HG03439 (cell line): Measurements from ENCODE around the gene ARHGAP15.
A peak's percentile ranks its signal among the peaks of the same experiment; 100 is the strongest.

Experiments used
- ATAC-seq: cut with Tn5 transposase; IDR thresholded peaks from one replicate; pipeline ENCODE4 v1.9.1; 2021; ENCODE audit warnings: mild to moderate bottlenecking, moderate library complexity; ENCODE audit not compliant: unreplicated experiment

The ARHGAP15 gene

DNA sequence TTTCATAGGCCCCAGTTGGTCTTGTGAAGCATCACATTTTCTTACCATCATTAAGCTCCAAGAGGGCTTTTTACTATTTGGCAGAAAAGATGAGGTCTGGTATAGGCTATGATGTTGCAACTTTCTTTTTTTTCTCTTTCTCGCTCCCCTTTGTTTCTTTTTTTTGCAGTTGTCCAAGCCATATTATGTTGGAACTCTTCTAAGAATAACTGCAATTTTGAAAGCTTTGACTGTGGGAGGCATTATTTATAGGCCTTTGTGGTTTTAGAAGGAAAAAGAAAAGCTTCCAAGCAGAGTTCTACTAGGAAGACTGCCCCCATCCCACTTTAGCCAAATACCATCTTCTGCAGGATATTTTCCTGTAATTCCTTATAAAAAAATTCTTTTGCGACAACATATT lies 571.6 kb downstream of the ARHGAP15 start:
- no peak for ATAC-seq

DNA sequence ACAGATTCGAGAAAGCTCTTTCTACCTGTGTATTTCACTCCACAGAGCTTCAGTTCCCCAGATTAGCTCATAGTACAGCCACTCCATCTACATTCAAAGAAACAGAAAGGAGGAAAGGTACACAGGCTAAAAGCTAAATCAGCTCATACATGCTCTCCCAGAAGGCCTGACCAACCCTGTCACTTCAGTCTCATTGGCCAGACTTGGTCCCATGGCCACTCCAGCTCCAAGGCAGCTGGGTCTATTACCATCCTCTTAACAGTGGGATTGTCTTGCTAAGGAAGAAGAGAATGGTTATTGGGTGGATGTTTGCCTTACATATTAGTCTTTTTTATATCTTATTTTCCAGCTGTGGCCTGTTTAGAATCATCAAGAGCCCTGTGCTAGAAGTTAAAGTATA lies 572.6 kb downstream of the ARHGAP15 start:
- ATAC-seq: no peak

DNA sequence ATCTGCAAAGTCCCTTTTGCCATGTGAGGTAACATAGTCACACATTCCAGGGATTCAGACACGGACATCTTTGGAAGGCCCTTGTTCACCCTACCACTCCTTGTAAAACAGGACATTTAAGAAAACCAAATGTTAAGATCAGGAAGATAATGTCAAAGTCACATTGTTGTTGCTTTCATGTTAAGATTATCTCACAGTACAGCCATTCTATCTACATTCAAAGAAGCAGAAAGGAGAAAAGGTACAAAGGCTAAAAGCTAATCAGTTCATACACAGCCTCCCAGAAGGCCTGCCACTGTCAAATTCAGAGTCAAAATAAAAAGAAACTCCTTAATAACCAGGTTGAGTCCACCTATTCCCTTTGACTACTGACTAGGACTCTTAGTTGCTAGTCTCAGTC lies 573.7 kb downstream of the ARHGAP15 start:
- ATAC-seq: no peak

DNA sequence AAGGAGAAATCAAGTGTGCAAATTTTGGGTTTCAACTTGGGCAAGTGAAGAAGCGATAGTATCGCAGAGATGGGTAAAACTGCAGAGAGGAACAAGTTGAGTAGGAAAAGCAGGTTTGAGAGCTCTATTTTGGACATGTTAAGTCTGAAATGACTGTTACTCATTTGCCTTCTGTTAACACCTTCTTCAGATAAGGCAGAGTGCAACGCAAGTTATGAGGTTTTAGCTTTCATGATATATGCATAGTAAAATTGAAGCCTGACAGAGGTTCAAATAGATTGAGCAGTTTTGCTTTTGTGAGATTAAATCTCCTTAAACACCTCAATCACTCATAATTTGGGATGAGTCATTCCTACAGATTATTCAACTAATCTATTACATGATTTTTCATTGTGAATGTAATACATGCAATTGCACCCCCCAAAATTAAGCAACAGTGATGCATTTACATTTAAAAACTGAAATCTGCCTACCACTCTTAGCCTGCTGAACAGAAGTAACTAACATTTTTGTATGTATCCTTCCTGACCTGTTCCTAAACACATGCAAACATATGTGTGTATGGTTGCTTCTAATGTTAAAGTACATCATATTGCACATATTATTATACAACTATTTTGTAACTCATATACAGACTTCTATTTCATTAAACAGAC lies 575.4 kb downstream of the ARHGAP15 start:
- peak; percentile 95 for ATAC-seq

DNA sequence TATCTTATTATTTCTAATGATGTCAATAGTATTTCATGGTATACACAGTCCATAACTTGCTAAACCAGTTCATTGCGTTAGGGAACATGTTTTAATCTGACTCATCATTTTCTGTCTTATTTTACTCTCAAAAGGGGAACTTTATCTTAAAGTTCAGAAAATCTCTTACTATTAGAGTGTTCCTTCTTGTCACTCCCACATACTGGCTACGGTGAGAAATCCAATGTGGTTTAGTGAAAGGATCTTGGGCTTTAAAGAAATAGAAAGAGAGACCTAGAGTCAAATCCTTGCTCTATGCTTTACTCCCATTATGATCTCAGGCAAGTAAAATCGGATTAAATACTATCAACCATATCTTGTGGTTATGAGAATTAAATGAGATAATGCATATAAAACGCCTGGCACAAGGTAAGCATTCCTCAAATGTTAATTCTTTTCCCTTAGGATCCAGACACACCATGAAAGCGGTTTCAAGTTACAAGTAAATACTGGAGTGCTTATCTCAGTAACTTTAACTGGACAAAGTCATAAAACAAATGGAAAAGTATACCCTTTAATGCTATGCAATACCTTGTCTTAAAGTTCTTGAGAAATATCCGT lies 576.0 kb downstream of the ARHGAP15 start:
- ATAC-seq: no peak

DNA sequence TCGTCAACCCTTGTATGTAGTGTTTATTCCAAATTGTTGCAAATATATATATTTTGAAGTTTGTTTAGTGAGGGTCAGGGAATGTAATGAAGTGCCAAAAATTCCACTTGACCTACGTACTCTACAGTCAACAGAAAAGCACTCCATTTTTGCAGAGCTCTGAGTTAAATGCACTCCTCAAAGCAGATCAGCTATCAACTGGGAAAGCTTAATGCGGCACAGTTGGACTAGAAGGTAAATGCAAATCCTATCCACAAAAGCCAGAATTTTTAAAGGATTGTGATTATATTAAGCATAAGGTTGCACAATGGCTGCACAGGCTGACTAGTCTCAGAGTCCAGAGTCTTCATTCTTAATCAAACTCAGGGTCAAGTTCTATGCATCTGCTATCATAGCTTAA lies 577.1 kb downstream of the ARHGAP15 start:
- no peak for ATAC-seq

DNA sequence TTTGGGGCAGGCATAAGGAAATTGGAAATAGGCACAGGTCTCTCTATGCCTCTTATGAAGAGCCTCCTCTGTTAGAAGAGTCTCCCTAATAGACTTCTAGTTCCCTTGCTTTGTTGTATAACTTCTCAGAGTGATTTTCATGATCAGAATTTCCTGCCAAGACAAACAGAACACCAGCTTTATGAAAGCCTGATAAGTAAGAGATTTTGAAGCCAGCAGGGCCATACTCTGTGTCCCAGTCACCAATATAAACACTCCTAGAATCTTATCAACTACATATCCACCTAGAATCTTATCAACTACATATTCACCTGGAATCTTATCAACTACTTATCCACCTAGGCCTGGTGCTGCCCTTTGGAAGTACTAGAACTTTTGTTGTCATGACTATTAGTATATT lies 579.5 kb downstream of the ARHGAP15 start:
- ATAC-seq: no peak

DNA sequence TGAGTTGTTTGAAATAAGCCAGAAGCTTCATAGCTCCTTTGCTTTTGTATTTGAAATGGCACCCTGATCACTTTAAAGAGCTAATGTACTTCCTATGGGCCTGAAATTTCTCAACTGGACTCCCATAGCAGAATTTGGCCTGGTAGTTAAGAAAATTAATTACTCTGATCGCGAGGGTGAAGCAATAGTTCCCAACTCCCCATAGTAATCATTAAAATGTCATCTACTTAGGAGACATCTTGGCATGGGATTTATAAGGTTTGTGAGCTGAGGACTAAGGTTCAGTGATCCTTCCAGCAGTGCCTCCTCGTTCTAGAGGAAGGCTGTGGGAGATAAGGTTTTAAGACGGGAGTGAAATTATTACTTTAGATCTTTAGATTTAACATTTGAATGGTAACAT lies 581.0 kb downstream of the ARHGAP15 start:
- ATAC-seq: no peak

DNA sequence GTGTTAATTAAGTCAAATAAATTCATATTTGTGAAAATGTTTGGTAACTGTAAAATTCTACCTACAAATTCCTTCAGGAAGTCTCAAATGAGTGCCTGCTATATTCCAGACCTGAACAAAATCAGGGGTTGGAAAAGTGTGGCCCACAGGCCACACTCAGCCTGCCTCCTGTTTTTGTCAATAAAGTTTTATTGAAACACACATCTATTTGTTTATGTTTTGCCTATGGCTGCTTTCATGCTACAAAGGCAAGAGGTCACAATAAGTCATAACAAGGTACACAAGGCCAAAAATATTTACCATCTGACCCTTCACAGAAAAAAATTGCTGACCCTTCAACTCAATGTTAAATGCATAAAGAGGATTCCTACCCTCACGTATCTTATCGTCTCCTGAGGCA lies 581.7 kb downstream of the ARHGAP15 start:
- ATAC-seq: no peak

DNA sequence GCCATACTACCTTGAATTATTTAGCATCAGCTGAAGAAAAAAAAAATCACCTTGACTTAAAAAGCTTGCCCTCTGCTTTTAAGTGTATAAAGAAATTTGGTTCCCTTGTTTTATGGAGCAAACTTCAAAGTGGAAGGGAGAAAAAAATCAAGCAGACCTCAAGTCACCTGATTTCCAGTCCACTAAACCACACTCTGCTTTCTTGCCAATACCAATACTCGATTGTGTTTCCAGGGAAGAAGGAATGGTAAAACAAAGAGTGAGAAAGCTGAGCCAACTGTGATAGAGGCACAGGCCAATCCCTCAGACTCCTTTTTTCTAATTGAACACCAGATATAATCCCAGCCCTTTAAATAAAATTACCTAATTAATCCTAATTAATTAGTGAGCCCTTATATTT lies 587.3 kb downstream of the ARHGAP15 start:
- no peak for ATAC-seq

DNA sequence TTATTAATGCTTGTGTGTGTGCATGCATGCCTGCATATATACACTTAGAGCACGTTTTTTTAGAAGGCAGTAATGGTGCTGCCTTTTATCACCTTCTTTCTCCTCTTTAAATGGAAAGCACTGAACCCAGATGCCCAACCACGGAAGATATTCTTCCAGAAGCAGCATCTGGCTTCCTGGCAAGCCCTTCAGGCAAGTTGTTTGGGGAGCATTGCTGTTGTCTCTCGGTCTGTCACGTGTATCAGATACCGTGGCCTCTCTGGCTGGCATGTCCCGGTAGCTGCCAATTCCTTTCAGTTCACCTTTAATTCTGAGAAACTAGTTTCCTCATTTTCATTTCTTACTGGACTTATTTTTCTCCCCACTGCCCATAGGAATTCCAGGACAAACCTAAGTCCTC lies 587.8 kb downstream of the ARHGAP15 start:
- ATAC-seq: no peak

DNA sequence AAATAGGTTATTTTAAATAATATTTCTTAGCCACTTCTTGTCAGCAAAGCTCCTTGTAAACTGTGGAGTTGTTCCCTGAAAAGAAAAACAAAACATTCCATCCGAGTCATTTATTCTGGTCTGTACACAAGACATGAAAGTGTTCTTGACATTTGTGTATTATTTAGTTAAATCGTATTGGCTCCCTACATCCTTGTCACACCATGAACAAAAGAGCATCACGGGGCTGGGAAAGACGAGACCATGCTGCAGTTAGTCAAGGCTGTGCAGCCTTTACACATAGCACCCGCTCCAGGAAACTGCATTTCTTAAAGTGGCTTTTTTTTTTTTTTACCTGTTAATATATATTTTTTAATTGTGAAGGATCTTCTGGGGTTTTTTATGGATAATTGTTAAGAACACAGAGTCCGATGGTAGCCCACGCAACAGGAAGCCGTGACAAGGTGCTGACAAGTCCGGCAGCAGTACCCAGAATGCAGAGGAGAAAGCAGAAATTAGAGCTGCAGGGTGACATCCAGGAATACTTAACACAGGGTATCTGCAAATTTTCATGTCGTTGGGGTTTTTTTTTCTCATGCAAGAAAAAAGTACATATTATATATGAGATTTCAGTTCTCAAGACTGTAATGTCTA lies 588.4 kb downstream of the ARHGAP15 start:
- no peak for ATAC-seq

DNA sequence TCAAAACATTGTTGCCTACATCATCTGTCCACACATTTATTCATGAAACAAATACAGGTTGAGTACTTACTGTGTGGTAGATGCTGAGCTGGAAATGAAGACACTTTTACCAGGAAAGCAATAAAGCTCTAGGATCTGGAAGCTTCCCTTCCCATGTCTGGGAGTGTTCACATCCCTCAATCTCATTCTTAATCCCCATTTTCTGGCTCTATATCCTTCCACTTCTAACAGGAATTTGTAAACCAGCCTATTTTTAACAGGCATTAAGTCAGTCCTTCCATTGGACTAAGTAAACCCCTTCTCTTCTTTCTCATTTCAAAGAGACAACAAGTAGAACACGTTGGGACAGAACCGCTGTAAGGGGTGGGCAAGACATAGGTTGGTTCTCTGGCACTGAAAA lies 589.5 kb downstream of the ARHGAP15 start:
- ATAC-seq: no peak

DNA sequence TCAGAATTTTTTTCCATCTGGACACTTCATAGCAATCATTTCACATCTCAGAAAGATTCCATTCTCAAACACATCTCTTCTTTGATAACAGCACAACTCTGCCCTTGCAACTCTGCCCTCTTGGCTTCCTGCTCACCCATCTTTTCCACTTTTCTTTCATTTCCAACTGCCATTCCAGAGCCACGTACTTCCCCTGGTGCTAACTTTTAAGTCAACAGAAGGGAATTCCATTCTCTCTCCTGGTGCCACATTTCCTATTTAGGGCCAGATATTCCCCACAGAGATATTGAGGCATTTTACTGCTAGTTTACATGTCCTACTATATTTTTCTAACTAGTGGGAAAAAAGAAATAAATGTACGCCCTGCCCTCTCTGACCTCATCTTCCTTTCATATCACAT lies 590.2 kb downstream of the ARHGAP15 start:
- ATAC-seq: no peak

DNA sequence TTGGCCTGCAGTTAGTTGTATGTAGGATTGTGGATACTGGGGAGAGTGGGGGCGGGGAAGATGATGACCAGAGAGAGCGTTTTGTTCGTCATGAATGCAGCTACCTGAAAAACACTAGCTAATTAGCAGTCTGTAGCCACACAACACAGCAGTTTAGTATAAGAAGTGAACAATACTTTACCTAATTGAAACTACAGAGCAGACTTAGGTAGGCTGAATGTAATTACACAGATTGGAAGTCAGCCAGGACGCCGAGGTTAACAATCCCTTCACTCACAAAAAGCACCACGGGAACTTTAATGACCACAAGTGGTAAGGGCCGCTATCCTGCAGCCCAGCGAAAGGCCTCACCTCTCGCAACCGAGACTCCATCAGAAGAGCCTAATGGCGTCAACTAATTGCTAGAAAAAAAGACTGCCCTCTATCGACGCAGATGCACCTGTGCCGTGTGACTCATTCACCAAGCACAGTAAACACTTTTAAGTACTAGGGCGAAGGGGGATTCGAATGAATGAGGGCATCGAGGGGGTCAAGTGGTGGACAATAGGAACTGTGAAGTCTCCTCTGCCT lies 591.0 kb downstream of the ARHGAP15 start:
- ATAC-seq: no peak

DNA sequence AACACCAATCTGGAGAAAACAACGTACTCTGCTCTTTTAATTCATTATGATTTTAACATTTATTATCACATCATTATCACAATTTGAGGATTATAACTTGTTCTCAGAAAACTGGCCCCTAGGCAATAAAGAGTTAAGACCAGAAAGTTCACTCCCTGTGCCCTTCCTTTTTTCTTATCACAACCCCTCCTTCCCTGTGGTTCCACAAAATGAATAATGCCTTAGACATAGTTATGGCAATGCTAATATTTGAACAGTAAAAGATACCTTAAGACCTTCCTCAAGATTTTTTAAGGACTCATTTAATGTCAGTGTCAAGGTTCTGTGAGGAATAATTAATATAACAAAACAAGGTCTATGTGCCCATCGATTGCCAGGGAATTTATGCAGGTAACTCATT lies 596.2 kb downstream of the ARHGAP15 start:
- ATAC-seq: no peak

DNA sequence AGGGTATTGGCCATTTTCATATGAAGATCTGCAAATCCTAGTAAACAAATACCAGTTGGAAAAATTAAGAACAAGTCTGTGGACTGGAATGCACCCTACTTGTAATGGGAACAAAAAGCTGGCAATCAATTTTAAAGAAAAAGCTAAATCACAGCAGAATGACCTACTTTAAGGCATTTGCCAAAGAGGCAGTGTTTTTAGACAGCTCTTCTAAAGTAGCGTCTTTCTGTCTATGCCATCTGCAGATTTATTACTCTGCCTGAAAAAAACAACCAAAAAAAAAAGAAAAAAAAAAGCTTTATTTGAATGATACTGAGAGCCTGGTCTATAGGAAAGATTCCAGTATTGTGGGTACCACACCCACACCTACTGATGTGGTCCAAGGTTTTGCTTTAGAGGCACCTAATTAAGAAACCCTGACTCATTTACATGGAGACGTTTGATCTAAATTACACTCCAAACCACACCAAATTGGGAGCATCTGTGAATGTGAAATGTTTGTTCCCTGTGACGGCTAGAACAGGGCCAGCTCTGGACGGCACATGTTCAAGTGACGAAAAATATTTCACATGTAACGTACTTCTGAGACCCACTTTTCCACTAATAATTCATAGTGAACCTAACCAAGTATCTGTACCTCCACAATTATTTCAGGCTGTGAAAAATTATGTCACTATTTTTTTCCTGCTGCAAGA lies 597.1 kb downstream of the ARHGAP15 start:
- ATAC-seq: no peak

DNA sequence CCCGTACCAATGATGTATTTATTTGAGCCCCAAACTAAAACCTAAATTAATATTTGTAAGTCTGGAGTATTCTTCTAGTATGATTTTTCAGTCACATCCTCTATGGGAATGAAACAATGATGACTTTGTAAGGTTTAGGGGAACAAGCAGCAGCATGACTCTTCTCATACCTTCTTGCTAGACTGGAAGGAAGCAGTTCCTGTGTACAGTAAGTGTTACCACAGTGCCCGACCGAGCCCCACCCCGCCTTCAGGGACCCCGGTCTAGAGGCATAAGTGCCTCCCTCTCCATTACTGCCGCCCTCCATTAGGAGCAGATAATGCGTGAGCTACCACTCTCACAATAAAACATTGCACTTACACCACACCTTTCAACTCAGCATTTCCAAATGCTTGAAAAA lies 599.3 kb downstream of the ARHGAP15 start:
- no peak for ATAC-seq

DNA sequence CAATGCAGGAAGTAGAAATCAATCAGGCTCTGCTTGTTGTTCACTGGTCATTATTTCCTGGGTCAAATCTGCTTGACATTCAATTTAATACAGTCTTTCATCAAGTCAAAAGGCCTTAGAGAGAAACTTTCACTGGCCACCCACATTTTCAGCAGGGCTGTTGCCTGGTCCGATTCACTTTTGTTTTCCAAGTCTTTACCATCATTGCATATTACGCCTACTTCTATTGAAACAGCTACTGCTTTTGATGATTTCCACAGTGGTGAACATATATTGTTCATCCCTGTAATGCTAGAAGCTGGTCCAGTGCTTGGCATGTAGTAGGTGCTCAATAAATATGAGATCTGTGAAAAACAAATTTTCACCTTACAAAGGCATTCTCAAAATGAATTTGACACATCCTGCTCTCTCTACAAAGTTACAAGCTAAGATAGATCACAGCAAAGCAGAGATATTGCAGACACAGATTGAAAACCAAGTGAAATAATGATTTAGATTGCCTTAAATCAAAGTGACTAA lies 600.1 kb downstream of the ARHGAP15 start:
- no peak for ATAC-seq

DNA sequence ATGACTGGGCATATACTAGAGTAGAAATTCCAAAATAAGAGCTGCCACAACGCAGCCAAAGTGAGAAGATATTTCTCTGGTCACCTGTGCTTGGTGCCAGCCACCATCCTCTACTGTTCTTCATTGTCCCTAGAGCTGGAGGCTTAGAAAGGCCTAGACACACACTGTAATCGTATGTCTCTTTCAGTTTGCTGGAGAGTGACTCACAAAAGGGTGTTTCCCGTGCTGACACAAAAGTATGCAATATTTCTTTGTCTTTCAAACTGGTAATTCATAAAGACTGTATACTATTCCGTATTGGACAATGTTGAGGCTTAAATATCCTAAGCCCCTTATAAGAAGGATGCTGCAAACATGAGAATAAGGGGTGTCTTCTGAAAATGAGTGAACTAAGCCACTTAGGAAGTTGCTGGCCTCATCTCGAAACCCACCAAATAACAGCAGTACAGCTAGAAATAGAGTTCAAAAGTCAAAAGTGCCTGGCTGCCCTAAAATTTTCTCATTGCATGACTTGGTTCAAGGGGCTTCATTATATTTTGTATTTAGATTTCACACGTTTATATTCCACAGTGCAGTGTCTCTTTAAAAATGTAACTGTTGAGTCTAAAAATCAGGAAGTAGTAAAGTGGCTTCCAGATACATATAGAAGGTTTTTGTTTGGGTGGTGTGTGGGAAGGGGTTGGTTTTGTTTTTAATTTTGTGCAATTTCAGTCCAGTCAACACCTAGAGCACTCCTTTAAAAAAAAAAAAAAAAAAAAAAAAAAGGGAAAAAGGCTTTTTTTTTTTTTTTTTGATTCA lies 601.1 kb downstream of the ARHGAP15 start:
- ATAC-seq: peak; percentile 76

DNA sequence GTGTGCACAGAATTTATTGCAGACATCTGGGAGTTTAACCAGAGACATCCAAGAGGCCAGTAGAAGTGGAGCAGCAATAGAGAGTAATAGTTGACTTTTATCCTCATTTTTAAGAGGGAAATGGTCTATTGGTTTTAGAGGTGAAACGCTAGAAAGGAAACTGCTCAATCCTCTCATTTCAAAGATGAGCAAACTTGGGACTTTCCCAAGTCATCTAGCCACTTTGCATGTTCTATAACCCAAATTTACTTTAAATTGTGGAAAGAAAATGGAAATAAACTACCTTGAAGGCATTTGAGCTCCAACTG lies 601.7 kb downstream of the ARHGAP15 start:
- peak; percentile 41 for ATAC-seq
